ACC112 (cell line): ENCODE data around the gene IKBKE.
A peak's percentile ranks its signal among the peaks of the same experiment; 100 is the strongest.

Experiments used
- H2AFZ ChIP-seq: fragments of 200-600 bp; sonication (generic); one replicate; pipeline ENCODE4 v1.6.0; 2017; ENCODE audit warnings: antibody characterized with exemption, low read length; ENCODE audit not compliant: unreplicated experiment
- H3K27ac ChIP-seq: fragments of 200-600 bp; sonication (generic); 2 replicates; pipeline ENCODE4 v1.5.1; 2014; ENCODE audit warnings: low read depth, mild to moderate bottlenecking, antibody characterized with exemption, low read length, moderate library complexity
- H3K27me3 ChIP-seq: fragments of 200-600 bp; sonication (generic); 2 replicates; pipeline ENCODE4 v1.6.1; 2014; ENCODE audit warnings: mild to moderate bottlenecking, antibody characterized with exemption, low read length, moderate library complexity, mixed read lengths; ENCODE audit not compliant: insufficient read depth
- H3K36me3 ChIP-seq: fragments of 200-600 bp; sonication (generic); 2 replicates; pipeline ENCODE4 v1.6.1; 2016; ENCODE audit warnings: mild to moderate bottlenecking, antibody characterized with exemption, low read length, moderate library complexity, mixed read lengths; ENCODE audit not compliant: insufficient read depth
- H3K4me1 ChIP-seq: fragments of 200-600 bp; sonication (generic); one replicate; pipeline ENCODE4 v1.6.1; 2016; ENCODE audit warnings: low read length, mixed read lengths; ENCODE audit not compliant: insufficient read depth, unreplicated experiment, control insufficient read depth
- H3K4me3 ChIP-seq: fragments of 200-600 bp; sonication (generic); 2 replicates; pipeline ENCODE4 v1.5.1; 2014; ENCODE audit warnings: mild to moderate bottlenecking, low read depth, low read length
- H3K79me2 ChIP-seq: fragments of 200-600 bp; sonication (generic); one replicate; pipeline ENCODE4 v1.6.0; 2016; ENCODE audit warnings: low read length; ENCODE audit not compliant: control insufficient read depth, unreplicated experiment, insufficient read depth

The IKBKE gene

GRCh38 chr1:206505702-206506355 is 35.6 kb downstream of the IKBKE start:
- H3K79me2 ChIP-seq = no peaks in the 10 kb centered on the region
- H2AFZ ChIP-seq = no peak overlapping the region
- H3K27me3 ChIP-seq = peaks cover 26% of the 10 kb centered on the region
- H3K27ac ChIP-seq = no peak overlapping the region
- H3K4me1 ChIP-seq = peaks cover 39% of the 10 kb centered on the region
- H3K36me3 ChIP-seq = no peaks in the 10 kb centered on the region
- no peak overlapping the region for H3K4me3 ChIP-seq

GRCh38 chr1:206506405-206507283 is 36.4 kb downstream of the IKBKE start:
- Histone ChIP-seq H3K36me3 (no peaks in the 10 kb centered on the region), H3K4me1 (peaks cover 31% of the 10 kb centered on the region), H3K79me2 (no peaks in the 10 kb centered on the region), H2AFZ (peak overlapping the region; percentile 9), H3K27me3 (peaks cover 26% of the 10 kb centered on the region), H3K4me3 (peak overlapping the region; percentile 66), H3K27ac (no peak overlapping the region)

- peaks cover 28% of the 10 kb centered on the region for H3K4me1 ChIP-seq
- peak within 1 kb of the TSS; percentile 66 for H3K4me3 ChIP-seq
- H2AFZ ChIP-seq = peak within 1 kb of the TSS; percentile 9
- no peaks in the 10 kb centered on the region for H3K79me2 ChIP-seq
- no peak within 1 kb of the TSS for H3K27ac ChIP-seq
- H3K27me3 ChIP-seq = peaks cover 26% of the 10 kb centered on the region
- no peaks in the 10 kb centered on the region for H3K36me3 ChIP-seq
These were observed 37.2 kb downstream of the IKBKE start, which contains the start of gene RASSF5 for GRCh38 chr1:206507284-206508129. Gene RASSF5, plus strand, starts transcription at chr1:206507531. Its CDS starts 72 bp downstream, at chr1:206507603.

- Histone ChIP-seq H3K79me2 (no peaks in the 10 kb centered on the region), H3K27ac (no peak overlapping the region), H3K36me3 (no peaks in the 10 kb centered on the region), H3K27me3 (peaks cover 26% of the 10 kb centered on the region), H2AFZ (no peak overlapping the region), H3K4me1 (peaks cover 28% of the 10 kb centered on the region), H3K4me3 (peak overlapping the region; percentile 66)
These were observed 38.0 kb downstream of the IKBKE start for GRCh38 chr1:206508130-206508889.

GRCh38 chr1:206508956-206509355 is 38.7 kb downstream of the IKBKE start:
- Histone ChIP-seq H2AFZ (no peak overlapping the region), H3K4me1 (peaks cover 28% of the 10 kb centered on the region), H3K79me2 (no peaks in the 10 kb centered on the region), H3K27ac (no peak overlapping the region), H3K36me3 (no peaks in the 10 kb centered on the region), H3K4me3 (no peak overlapping the region), H3K27me3 (peaks cover 26% of the 10 kb centered on the region)

GRCh38 chr1:206509612-206510257 is 39.5 kb downstream of the IKBKE start:
- H3K4me1 ChIP-seq = peaks cover 29% of the 10 kb centered on the region
- peaks cover 26% of the 10 kb centered on the region for H3K27me3 ChIP-seq

GRCh38 chr1:206510371-206510770 is 40.1 kb downstream of the IKBKE start:
- peaks cover 22% of the 10 kb centered on the region for H3K4me1 ChIP-seq
- H3K36me3 ChIP-seq = no peaks in the 10 kb centered on the region
- no peak overlapping the region for H3K27ac ChIP-seq
- peaks cover 26% of the 10 kb centered on the region for H3K27me3 ChIP-seq
- no peak overlapping the region for H2AFZ ChIP-seq
- no peaks in the 10 kb centered on the region for H3K79me2 ChIP-seq
- no peak overlapping the region for H3K4me3 ChIP-seq

More at GRCh38 chr1:206509612-206510257, 39.5 kb downstream of the IKBKE start:
- no peak overlapping the region for H2AFZ ChIP-seq
- H3K4me3 ChIP-seq = no peak overlapping the region
- no peak overlapping the region for H3K27ac ChIP-seq
- H3K36me3 ChIP-seq = no peaks in the 10 kb centered on the region
- H3K79me2 ChIP-seq = no peaks in the 10 kb centered on the region

GRCh38 chr1:206511362-206512057 is 41.2 kb downstream of the IKBKE start:
- H3K79me2 ChIP-seq = no peaks in the 10 kb centered on the region
- no peak overlapping the region for H2AFZ ChIP-seq
- H3K27me3 ChIP-seq = peaks cover 23% of the 10 kb centered on the region
- H3K36me3 ChIP-seq = no peaks in the 10 kb centered on the region
- no peak overlapping the region for H3K27ac ChIP-seq
- H3K4me1 ChIP-seq = peaks cover 17% of the 10 kb centered on the region
- H3K4me3 ChIP-seq = no peak overlapping the region

- peaks cover 17% of the 10 kb centered on the region for H3K4me1 ChIP-seq
- H3K27ac ChIP-seq = no peak overlapping the region
- no peak overlapping the region for H3K4me3 ChIP-seq
- peaks cover 16% of the 10 kb centered on the region for H3K27me3 ChIP-seq
- H3K36me3 ChIP-seq = no peaks in the 10 kb centered on the region
- H3K79me2 ChIP-seq = no peaks in the 10 kb centered on the region
- no peak overlapping the region for H2AFZ ChIP-seq
These were observed 42.0 kb downstream of the IKBKE start for GRCh38 chr1:206512058-206512850.
